Renal cortical epithelial cell (primary cell): ENCODE results near the gene ASPRV1. TPM values are rescaled to one million over a fixed set of nuclear protein-coding genes. Genes with fewer than 3 reads are reported as not detected.

Experiments used
- total RNA-seq: library from RNA; depleted of rRNA; stranded (reverse); fragments of >200 nt; gene quantifications from 2 replicates; pipeline ENCODE4 v1.2.3, GENCODE V29; 2014

Gene ASPRV1
- total RNA-seq, 1 donor from 2014 or later, result 0.20 TPM

Other genes with a start within 250 kb of the ASPRV1 start
- gene ANXA4, start 219.5 kb downstream of the ASPRV1 start, total RNA-seq, result 78.7 and 424 TPM in 2 replicates
- 4.9 and 22.7 TPM in 2 replicates for gene GMCL1, start 132.0 kb downstream of the ASPRV1 start, total RNA-seq
- 43.9 and 76.9 TPM in 2 replicates for gene SNRNP27, start 67.7 kb downstream of the ASPRV1 start, total RNA-seq
- 4.7 and 8.0 TPM in 2 replicates for gene MXD1, start 46.5 kb downstream of the ASPRV1 start, total RNA-seq
- gene PCBP1, start 125.8 kb upstream of the ASPRV1 start, total RNA-seq, result 24.7 and 103 TPM in 2 replicates
- 8.9 and 20.8 TPM in 2 replicates for gene C2orf42, start 229.4 kb upstream of the ASPRV1 start, total RNA-seq